ENCODE measurements around the gene REV3L.

- TF ChIP-seq SP1 (IDR thresholded peaks at IDR 0.05) (no peak), CTCF (IDR thresholded peaks at IDR 0.05; ENCODE audit: low read depth, low read length, missing input control) (no peak), HNF4G (IDR thresholded peaks at IDR 0.05) (no peak), GABPA (IDR thresholded peaks at IDR 0.05 in 1 of 2, conservative IDR thresholded peaks at IDR 0.05 in 1 of 2) (no peak), MAX (IDR thresholded peaks at IDR 0.05) (no peak), TAF1 (conservative IDR thresholded peaks at IDR 0.05) (no peak), YY1 (IDR thresholded peaks at IDR 0.05) (no peak), EGR1 (IDR thresholded peaks at IDR 0.05; ENCODE audit: low read depth in 2 of 2) (no peak), RXRA (IDR thresholded peaks at IDR 0.05) (no peak)
Observed at GRCh38 chr6:111517965-111518364, 34.9 kb upstream of the REV3L start.
